Osteoblast (primary cell): ENCODE data around the gene USP54. TPM values are rescaled to one million over a fixed set of nuclear protein-coding genes. Genes with fewer than 3 reads are reported as not detected.
A peak's percentile ranks its signal among the peaks of the same experiment; 100 is the strongest.
"Not testable (repeated sequence)": the region's sequence is repeated elsewhere in the genome, so short reads cannot be mapped to it uniquely, and the experiment has no call there.

Experiments
- DNase-seq: peaks from one replicate; pipeline ENCODE4 v3.0.0; 2011; ENCODE audit warnings: low spot score, mixed read lengths; ENCODE audit not compliant: insufficient read length; ENCODE audit errors: missing footprints
- H2AFZ ChIP-seq: 2 replicates; pipeline ENCODE4 v1.6.0; 2011; ENCODE audit warnings: mild to moderate bottlenecking, low read length
- H3K27ac ChIP-seq: 2 replicates; pipeline ENCODE4 v1.5.1; 2011; ENCODE audit warnings: mild to moderate bottlenecking, low read depth, low read length, moderate library complexity
- H3K27me3 ChIP-seq: 2 replicates; pipeline ENCODE4 v1.6.0; 2012; ENCODE audit warnings: mild to moderate bottlenecking, control low read depth, inconsistent platforms, low read length, moderate library complexity; ENCODE audit not compliant: insufficient read depth
- H3K36me3 ChIP-seq: 2 replicates; pipeline ENCODE4 v1.5.1; 2011; ENCODE audit warnings: mild to moderate bottlenecking, low read length, control low read depth, moderate library complexity; ENCODE audit not compliant: insufficient read depth
- H3K4me1 ChIP-seq: 2 replicates; pipeline ENCODE4 v1.5.1; 2011; ENCODE audit warnings: mild to moderate bottlenecking, low read length, control low read depth, moderate library complexity; ENCODE audit not compliant: insufficient read depth
- H3K4me2 ChIP-seq: 2 replicates; pipeline ENCODE4 v1.6.0; 2011; ENCODE audit warnings: mild to moderate bottlenecking, low read length; ENCODE audit not compliant: insufficient read depth
- H3K4me3 ChIP-seq: fragments of 200-600 bp; sonication (generic); 3 replicates; pipeline ENCODE4 v1.5.1; 2012; ENCODE audit warnings: mild to moderate bottlenecking, low read length, inconsistent platforms; ENCODE audit not compliant: insufficient read depth
- H3K79me2 ChIP-seq: 2 replicates; pipeline ENCODE4 v1.6.0; 2012; ENCODE audit warnings: mild to moderate bottlenecking, low read length, control low read depth, inconsistent platforms; ENCODE audit not compliant: insufficient read depth
- H3K9me3 ChIP-seq: 2 replicates; pipeline ENCODE4 v1.5.1; 2011; ENCODE audit warnings: low read depth, low read length, control low read depth
- H4K20me1 ChIP-seq: 2 replicates; pipeline ENCODE4 v1.6.0; 2012; ENCODE audit warnings: mild to moderate bottlenecking, low read length, control low read depth; ENCODE audit not compliant: insufficient read depth
- CTCF ChIP-seq: IDR thresholded peaks from 2 replicates; pipeline ENCODE4 v1.5.1; 2011; ENCODE audit warnings: mild to moderate bottlenecking, low read depth, low read length, moderate library complexity; ENCODE audit errors: extremely low read depth
- total RNA-seq: library from RNA; depleted of rRNA; stranded (reverse); fragments of >200 nt; gene quantifications from 2 replicates; pipeline ENCODE4 v1.2.3, GENCODE V29; 2012

The USP54 gene
- total RNA-seq, 1 donor, result 25.0 TPM

DNA sequence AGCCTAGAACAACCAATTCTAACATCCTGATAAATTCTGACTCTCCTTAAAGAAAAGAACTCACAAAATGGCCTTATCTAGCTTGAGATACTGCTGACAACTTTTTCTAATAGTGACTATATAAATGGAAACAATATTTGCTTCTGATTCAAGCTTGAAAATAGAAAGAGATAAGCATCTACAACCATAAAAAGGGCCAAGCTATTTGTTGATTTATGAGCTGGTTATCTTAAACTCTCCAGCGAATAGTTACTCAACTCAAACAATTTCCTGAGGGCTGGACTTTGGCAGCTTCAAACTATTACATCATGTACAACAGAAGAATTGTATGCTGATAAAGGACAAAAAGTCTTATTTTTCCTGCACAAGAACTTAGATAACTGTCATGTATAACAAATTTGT lies 4.6 kb downstream of the USP54 start:
- Histone ChIP-seq H3K36me3 (no peaks in the 10 kb centered on the region), H3K79me2 (peaks cover 2% of the 10 kb centered on the region), H3K4me2 (peak overlapping the region; percentile 60), H3K4me1 (peaks cover 35% of the 10 kb centered on the region), H3K27ac (peak overlapping the region; percentile 54), H2AFZ (no peak overlapping the region), H4K20me1 (no peaks in the 10 kb centered on the region), H3K27me3 (no peaks in the 10 kb centered on the region), H3K4me3 (no peak overlapping the region), H3K9me3 (peaks cover 3% of the 10 kb centered on the region)
- peak; percentile 86 for DNase-seq
- no peak for TF ChIP-seq CTCF

DNA sequence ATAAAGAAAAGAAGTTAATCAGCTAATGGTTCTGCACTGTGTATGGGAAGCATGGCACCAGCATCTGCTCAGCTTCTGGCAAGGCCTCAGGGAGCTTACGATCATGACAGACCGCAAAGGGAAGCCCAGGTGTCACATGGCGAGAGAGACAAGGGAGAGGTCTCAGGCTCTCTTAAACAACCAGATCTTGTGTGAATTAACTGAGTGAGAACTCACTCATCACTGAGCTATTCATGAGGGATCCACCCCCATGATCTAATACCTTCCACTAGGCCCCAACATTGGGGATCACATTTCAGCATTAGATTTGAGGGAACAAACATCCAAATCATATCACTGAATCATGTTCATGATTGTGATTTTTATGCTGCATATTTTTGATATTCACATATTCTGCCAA lies 5.8 kb downstream of the USP54 start:
- peaks cover 2% of the 10 kb centered on the region for H3K79me2 ChIP-seq
- peaks cover 3% of the 10 kb centered on the region for H3K9me3 ChIP-seq
- no peak overlapping the region for H3K4me2 ChIP-seq
- no peak for TF ChIP-seq CTCF
- no peak for DNase-seq
- no peaks in the 10 kb centered on the region for H3K36me3 ChIP-seq
- H4K20me1 ChIP-seq, result no peaks in the 10 kb centered on the region
- no peak overlapping the region for H3K4me3 ChIP-seq
- H3K27me3 ChIP-seq, result no peaks in the 10 kb centered on the region
- H3K4me1 ChIP-seq, result peaks cover 28% of the 10 kb centered on the region
- no peak overlapping the region for H3K27ac ChIP-seq
- no peak overlapping the region for H2AFZ ChIP-seq

DNA sequence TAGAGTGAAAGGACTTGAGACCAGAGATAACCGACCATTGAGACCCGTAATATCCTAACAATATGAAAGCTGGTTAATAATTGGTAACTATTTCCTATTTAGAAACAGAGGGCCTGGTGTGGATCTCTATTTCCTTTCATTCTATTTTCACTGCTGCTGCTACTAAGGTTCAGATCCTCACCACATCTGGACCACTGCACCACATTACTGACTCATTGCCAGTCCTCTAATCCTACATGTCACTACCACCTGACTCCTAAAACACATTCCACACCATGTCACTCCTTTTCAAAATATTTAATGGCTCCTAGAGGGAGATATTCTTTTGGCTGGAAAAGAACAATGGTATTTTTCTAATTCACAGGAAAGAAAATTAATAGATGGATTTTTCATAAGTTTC lies 6.4 kb downstream of the USP54 start:
- Histone ChIP-seq H3K4me3 (no peak overlapping the region), H3K36me3 (no peaks in the 10 kb centered on the region), H3K4me1 (peaks cover 28% of the 10 kb centered on the region), H4K20me1 (no peaks in the 10 kb centered on the region), H3K27me3 (no peaks in the 10 kb centered on the region), H2AFZ (no peak overlapping the region), H3K27ac (no peak overlapping the region), H3K4me2 (no peak overlapping the region), H3K79me2 (peaks cover 2% of the 10 kb centered on the region), H3K9me3 (peaks cover 3% of the 10 kb centered on the region)
- TF ChIP-seq CTCF, result no peak
- peak; percentile 22 for DNase-seq

- H3K36me3 ChIP-seq, result no peaks in the 10 kb centered on the region
- no peak overlapping the region for H3K4me2 ChIP-seq
- H3K4me1 ChIP-seq, result peaks cover 31% of the 10 kb centered on the region
- no peaks in the 10 kb centered on the region for H3K27me3 ChIP-seq
- H3K27ac ChIP-seq, result no peak overlapping the region
- H3K79me2 ChIP-seq, result peaks cover 2% of the 10 kb centered on the region
- no peak overlapping the region for H2AFZ ChIP-seq
- no peak overlapping the region for H3K4me3 ChIP-seq
- H3K9me3 ChIP-seq, result peaks cover 3% of the 10 kb centered on the region
- no peak for TF ChIP-seq CTCF
- H4K20me1 ChIP-seq, result no peaks in the 10 kb centered on the region
- no peak for DNase-seq
Observed at GRCh38 chr10:73581918-73582317, 9.2 kb downstream of the USP54 start.

DNA sequence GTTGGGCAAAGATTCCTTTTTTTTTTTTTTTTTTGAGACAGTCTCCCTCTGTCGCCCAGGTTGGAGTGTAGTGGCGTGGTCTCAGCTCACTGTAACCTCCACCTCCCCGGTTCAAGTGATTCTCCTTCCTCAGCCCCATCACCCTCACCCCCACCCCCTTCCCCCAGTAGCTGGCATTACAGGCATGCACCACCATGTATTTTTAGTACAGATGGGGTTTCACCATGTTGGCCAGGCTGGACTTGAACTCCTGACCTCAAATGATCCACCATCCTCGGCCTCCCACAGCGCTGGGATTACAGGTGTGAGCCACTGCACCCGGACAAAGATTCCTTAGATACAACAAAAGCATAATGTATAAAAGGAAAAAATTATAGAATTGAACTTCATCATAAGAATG lies 12.2 kb downstream of the USP54 start:
- not testable (repeated sequence) for H3K27ac ChIP-seq, H3K9me3 ChIP-seq, H3K36me3 ChIP-seq, DNase-seq, H3K4me3 ChIP-seq, H3K27me3 ChIP-seq, H3K79me2 ChIP-seq, H2AFZ ChIP-seq, H4K20me1 ChIP-seq, H3K4me2 ChIP-seq
- peaks cover 31% of the 10 kb centered on the region for H3K4me1 ChIP-seq
